Measurements from ENCODE around the gene OSTM1.

DNA sequence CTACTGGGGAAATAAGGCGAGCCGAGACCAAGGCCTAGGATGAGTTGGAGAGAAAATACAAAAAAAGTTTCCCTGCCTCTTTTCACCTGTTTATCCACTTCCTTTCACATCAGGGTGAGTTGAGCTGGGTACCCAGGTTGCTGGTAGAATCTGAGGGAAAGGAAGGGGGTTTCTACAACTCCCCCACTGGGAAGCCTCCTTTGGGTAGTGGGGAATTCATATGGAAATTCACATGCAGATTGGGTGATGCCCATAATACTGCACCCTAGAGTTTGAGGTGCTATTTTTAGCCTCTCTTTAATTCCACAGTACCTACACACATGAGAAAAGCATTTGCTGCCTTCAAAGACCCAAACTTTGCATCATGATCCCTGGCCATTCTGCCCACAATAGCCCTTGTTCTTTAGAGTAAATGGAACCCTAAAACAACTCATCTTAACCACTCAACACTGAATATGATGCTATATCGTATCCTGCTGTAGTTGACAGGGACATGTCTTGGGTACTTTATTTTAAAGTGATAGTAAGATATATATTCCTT lies 2.7 kb downstream of the OSTM1 start:
- TF ChIP-seq POLR2AphosphoS5 (IDR thresholded peaks at IDR 0.05): no peak
- TF ChIP-seq, protein P1, sequence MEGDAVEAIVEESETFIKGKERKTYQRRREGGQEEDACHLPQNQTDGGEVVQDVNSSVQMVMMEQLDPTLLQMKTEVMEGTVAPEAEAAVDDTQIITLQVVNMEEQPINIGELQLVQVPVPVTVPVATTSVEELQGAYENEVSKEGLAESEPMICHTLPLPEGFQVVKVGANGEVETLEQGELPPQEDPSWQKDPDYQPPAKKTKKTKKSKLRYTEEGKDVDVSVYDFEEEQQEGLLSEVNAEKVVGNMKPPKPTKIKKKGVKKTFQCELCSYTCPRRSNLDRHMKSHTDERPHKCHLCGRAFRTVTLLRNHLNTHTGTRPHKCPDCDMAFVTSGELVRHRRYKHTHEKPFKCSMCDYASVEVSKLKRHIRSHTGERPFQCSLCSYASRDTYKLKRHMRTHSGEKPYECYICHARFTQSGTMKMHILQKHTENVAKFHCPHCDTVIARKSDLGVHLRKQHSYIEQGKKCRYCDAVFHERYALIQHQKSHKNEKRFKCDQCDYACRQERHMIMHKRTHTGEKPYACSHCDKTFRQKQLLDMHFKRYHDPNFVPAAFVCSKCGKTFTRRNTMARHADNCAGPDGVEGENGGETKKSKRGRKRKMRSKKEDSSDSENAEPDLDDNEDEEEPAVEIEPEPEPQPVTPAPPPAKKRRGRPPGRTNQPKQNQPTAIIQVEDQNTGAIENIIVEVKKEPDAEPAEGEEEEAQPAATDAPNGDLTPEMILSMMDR (IDR thresholded peaks at IDR 0.05): no peak
